Measurements from ENCODE around the gene WASL.
"Not testable (repeated sequence)": the region's sequence is repeated elsewhere in the genome, so short reads cannot be mapped to it uniquely, and the experiment has no call there.

Gene WASL

DNA sequence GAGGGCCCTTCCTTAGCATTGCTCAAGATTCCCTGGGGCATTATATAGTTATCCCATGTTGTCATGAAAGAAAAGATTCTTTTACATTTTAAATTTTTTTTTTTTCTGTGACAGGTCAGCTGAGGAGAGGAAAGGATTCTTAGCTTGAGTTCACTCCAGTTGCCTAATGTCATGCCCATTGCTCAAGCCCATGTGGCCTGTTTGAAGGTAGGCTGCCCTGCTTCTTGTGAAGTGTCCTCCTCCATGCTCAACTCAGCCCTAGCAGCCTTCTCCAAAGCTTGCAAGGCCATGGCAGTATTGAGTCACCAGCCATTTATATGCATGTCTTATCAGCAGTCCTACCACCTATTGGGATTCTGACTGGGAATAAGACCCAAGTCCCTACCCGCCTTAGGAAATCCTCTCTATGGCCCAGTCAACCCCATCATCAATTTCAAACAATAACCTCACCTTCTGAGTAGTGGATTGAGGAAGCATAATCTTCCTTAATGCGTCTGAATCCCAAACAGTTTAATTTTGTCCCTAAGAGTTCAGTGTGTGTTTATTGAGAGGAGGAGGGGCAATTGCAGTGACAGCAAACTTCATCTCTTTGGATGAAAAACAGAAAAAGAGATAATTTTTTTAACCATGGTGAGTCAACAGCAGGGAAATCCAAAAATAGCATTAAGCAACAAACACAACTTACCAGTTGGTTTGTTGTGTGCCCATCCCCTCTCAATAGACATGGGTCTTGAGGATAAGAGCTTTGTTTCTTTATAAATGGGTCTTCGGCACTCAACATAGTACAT, 38.6 kb upstream of the WASL start:
- Histone ChIP-seq H3K9me3 (ENCODE audit: control insufficient read depth, low read length) (no peaks in the 10 kb centered on the region), H3K4me1 (ENCODE audit: control insufficient read depth, insufficient read depth, low read length, poor library complexity, severe bottlenecking) (no peaks in the 10 kb centered on the region), H3K36me3 (ENCODE audit: control insufficient read depth, insufficient read depth, low read length) (no peaks in the 10 kb centered on the region), H3K27me3 (replicated peaks; ENCODE audit: control insufficient read depth, insufficient read depth, low read length, poor library complexity, severe bottlenecking) (no peaks in the 10 kb centered on the region), H3K27ac (ENCODE audit: insufficient read depth, low read length, poor library complexity, severe bottlenecking) (no peak overlapping the region), H3K4me3 (ENCODE audit: insufficient read depth, low read depth, low read length, poor library complexity, severe bottlenecking) (no peak overlapping the region)
- DNase-seq = no peak

DNA sequence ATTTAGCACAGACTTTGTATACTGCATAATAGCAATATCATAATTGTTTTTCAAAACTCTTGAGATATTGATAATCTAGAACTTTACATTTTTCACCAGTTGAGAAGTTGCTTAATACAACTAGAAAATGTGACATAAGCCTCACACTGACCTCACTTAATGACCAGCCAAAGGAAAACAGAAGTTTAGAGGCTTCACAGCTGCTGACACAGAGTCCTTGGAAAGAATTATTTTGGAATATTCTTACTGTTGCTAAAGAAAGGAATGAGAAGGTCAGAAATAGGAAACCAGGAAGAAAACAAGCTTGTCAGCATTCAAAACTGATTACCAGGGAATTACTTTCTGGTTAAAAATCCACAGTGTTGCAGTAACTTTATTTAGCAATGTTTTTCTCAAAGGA, 35.5 kb upstream of the WASL start:
- Histone ChIP-seq H3K4me1 (ENCODE audit: control insufficient read depth, insufficient read depth, low read length, poor library complexity, severe bottlenecking) (no peaks in the 10 kb centered on the region), H3K9me3 (ENCODE audit: control insufficient read depth, low read length) (no peaks in the 10 kb centered on the region), H3K27me3 (replicated peaks; ENCODE audit: control insufficient read depth, insufficient read depth, low read length, poor library complexity, severe bottlenecking) (no peaks in the 10 kb centered on the region), H3K27ac (ENCODE audit: insufficient read depth, low read length, poor library complexity, severe bottlenecking) (no peak overlapping the region), H3K36me3 (ENCODE audit: control insufficient read depth, insufficient read depth, low read length) (no peaks in the 10 kb centered on the region), H3K4me3 (ENCODE audit: insufficient read depth, low read depth, low read length, poor library complexity, severe bottlenecking) (no peak overlapping the region)
- DNase-seq = no peak

DNA sequence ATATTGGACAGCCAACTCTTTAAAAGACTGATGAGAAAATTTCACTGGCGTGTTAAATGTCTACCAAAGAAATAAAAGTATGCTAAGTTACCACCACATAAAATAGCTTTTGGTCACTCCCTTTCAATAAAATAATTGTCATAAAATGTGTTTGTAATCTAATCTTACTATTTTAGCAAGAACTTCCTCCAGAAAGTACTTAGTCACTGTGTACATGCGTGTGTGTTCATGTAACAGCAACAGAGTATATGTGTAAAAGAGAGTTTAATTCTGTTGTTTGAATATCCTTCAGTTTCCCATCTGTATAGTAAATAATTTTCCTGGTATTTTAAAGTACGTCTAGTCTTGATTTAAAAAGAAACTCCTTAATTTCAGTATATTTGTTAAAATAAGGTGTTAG, 35.0 kb upstream of the WASL start:
- no peak overlapping the region for H3K27ac ChIP-seq (ENCODE audit: insufficient read depth, low read length, poor library complexity, severe bottlenecking)
- H3K36me3 ChIP-seq (ENCODE audit: control insufficient read depth, insufficient read depth, low read length) = no peaks in the 10 kb centered on the region
- H3K4me3 ChIP-seq (ENCODE audit: insufficient read depth, low read depth, low read length, poor library complexity, severe bottlenecking) = no peak overlapping the region
- DNase-seq = no peak
- H3K27me3 ChIP-seq (replicated peaks; ENCODE audit: control insufficient read depth, insufficient read depth, low read length, poor library complexity, severe bottlenecking) = no peaks in the 10 kb centered on the region
- H3K4me1 ChIP-seq (ENCODE audit: control insufficient read depth, insufficient read depth, low read length, poor library complexity, severe bottlenecking) = no peaks in the 10 kb centered on the region
- no peaks in the 10 kb centered on the region for H3K9me3 ChIP-seq (ENCODE audit: control insufficient read depth, low read length)

DNA sequence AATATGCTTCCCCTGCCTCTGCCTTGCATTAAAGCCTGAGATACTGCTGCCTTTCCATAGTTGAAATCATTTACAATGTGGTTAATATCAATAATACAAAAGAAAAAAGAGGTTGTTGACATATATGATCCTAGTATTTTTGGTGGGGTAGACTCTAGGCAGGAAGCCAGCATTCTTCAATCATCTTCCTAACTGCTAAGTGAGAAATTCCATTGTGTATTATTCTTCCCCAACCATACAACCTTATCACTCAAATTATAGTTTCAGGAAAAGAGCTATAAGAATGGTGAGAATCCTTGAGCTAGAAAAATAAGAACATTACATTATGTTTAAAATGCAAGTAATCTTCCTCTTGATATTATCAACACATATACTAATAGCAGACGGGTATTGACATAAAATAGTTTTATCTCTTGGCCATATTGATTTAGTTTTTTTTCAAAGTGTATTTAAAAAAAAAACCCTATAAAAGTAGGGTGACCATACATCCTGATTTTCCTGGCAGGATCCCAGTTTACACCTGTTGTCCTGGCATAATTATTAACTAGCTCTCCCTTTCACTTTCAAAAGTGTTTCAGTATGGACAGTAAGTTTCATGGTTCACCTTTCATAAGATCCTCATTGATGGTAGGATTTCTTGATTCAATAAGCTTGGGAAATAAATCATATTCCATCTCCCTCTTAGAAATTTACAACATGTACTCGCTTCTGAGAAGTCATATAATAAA, 33.4 kb upstream of the WASL start:
- Histone ChIP-seq H3K36me3 (ENCODE audit: control insufficient read depth, insufficient read depth, low read length) (no peaks in the 10 kb centered on the region), H3K27ac (ENCODE audit: insufficient read depth, low read length, poor library complexity, severe bottlenecking) (no peak overlapping the region), H3K27me3 (replicated peaks; ENCODE audit: control insufficient read depth, insufficient read depth, low read length, poor library complexity, severe bottlenecking) (no peaks in the 10 kb centered on the region), H3K4me3 (ENCODE audit: insufficient read depth, low read depth, low read length, poor library complexity, severe bottlenecking) (no peak overlapping the region), H3K9me3 (ENCODE audit: control insufficient read depth, low read length) (no peaks in the 10 kb centered on the region), H3K4me1 (ENCODE audit: control insufficient read depth, insufficient read depth, low read length, poor library complexity, severe bottlenecking) (no peaks in the 10 kb centered on the region)
- DNase-seq = no peak

DNA sequence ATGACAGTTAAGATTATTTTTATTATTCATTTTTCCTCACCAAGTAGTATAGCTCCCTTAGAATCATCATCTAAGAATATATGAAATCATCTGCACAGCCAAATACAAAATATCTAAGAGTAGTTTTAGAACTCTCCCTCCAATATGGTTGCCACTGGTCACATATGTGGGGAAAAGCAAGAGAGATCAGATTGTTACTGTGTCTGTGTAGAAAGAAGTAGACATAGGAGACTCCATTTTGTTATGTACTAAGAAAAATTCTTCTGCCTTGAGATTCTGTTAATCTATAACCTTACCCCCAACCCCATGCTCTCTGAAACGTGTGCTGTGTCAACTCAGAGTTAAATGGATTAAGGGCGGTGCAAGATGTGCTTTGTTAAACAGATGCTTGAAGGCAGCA, 31.7 kb upstream of the WASL start:
- H3K27me3 ChIP-seq (replicated peaks; ENCODE audit: control insufficient read depth, insufficient read depth, low read length, poor library complexity, severe bottlenecking); H3K27ac ChIP-seq (ENCODE audit: insufficient read depth, low read length, poor library complexity, severe bottlenecking); H3K4me1 ChIP-seq (ENCODE audit: control insufficient read depth, insufficient read depth, low read length, poor library complexity, severe bottlenecking); DNase-seq; H3K36me3 ChIP-seq (ENCODE audit: control insufficient read depth, insufficient read depth, low read length); H3K9me3 ChIP-seq (ENCODE audit: control insufficient read depth, low read length); H3K4me3 ChIP-seq (ENCODE audit: insufficient read depth, low read depth, low read length, poor library complexity, severe bottlenecking): not testable (repeated sequence)

DNA sequence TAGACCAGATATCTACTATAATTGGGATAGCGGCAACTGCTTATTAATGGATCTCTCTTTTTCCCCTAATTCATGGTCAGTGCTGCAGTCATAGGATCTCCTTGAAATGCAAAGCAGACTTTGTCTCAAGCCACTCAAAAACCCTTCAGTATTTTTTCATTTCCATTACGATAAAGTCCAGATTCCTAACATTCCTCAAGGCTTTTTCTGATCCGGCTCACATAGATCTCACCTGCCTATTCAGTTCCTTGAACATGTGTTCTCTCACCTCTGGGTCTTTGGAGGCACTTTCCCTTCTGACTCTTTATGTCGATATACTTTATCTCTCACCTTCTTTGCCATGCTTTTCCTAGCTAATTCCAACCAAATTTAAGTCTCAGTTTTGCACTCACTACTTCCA, 25.7 kb upstream of the WASL start:
- DNase-seq = no peak
- Histone ChIP-seq H3K9me3 (ENCODE audit: control insufficient read depth, low read length) (no peaks in the 10 kb centered on the region), H3K36me3 (ENCODE audit: control insufficient read depth, insufficient read depth, low read length) (no peaks in the 10 kb centered on the region), H3K4me1 (ENCODE audit: control insufficient read depth, insufficient read depth, low read length, poor library complexity, severe bottlenecking) (no peaks in the 10 kb centered on the region), H3K4me3 (ENCODE audit: insufficient read depth, low read depth, low read length, poor library complexity, severe bottlenecking) (no peak overlapping the region), H3K27ac (ENCODE audit: insufficient read depth, low read length, poor library complexity, severe bottlenecking) (no peak overlapping the region), H3K27me3 (replicated peaks; ENCODE audit: control insufficient read depth, insufficient read depth, low read length, poor library complexity, severe bottlenecking) (no peaks in the 10 kb centered on the region)

DNA sequence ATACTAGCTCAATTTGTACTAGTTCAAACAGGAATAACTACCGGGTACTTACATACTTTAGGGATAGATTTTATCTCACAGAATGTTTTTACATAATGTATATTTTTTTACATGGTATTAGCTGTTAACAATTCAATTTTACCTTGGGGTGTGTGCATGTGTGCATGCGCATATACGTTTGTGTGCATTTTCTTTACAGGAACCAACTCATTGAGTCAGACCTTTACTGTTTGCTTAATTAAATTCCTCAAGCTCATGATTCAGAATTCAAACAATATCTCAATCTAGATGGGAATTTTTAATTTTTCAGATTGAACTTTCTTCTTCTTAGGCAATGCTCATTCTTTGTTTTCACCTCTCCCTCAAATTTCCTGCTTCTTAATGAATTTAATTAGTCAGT, 24.7 kb upstream of the WASL start:
- DNase-seq = no peak
- Histone ChIP-seq H3K27ac (ENCODE audit: insufficient read depth, low read length, poor library complexity, severe bottlenecking) (no peak overlapping the region), H3K4me3 (ENCODE audit: insufficient read depth, low read depth, low read length, poor library complexity, severe bottlenecking) (no peak overlapping the region), H3K9me3 (ENCODE audit: control insufficient read depth, low read length) (no peaks in the 10 kb centered on the region), H3K27me3 (replicated peaks; ENCODE audit: control insufficient read depth, insufficient read depth, low read length, poor library complexity, severe bottlenecking) (no peaks in the 10 kb centered on the region), H3K36me3 (ENCODE audit: control insufficient read depth, insufficient read depth, low read length) (no peaks in the 10 kb centered on the region), H3K4me1 (ENCODE audit: control insufficient read depth, insufficient read depth, low read length, poor library complexity, severe bottlenecking) (no peaks in the 10 kb centered on the region)

DNA sequence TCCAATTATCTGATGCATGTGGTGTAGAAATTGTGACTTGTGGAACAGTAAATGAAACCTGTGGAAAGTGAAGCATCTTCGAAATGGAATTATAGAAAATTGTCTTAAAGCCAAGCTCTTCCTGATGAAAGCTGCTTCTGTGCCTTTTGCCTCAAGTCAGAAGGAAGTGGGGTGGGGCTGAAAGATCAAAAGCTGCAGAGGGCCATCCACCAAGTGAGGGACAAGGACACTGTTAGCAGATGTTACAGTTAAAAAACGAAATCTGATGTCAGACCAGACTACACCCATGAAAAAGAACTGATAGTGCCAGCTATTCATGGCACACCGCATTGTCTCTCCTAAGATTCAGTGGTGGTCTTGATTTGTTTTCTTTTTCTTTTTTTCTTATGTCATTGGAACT, 23.8 kb upstream of the WASL start:
- Histone ChIP-seq H3K4me3 (ENCODE audit: insufficient read depth, low read depth, low read length, poor library complexity, severe bottlenecking) (no peak overlapping the region), H3K27me3 (replicated peaks; ENCODE audit: control insufficient read depth, insufficient read depth, low read length, poor library complexity, severe bottlenecking) (no peaks in the 10 kb centered on the region), H3K27ac (ENCODE audit: insufficient read depth, low read length, poor library complexity, severe bottlenecking) (no peak overlapping the region), H3K36me3 (ENCODE audit: control insufficient read depth, insufficient read depth, low read length) (no peaks in the 10 kb centered on the region), H3K9me3 (ENCODE audit: control insufficient read depth, low read length) (no peaks in the 10 kb centered on the region), H3K4me1 (ENCODE audit: control insufficient read depth, insufficient read depth, low read length, poor library complexity, severe bottlenecking) (no peaks in the 10 kb centered on the region)
- DNase-seq = no peak

DNA sequence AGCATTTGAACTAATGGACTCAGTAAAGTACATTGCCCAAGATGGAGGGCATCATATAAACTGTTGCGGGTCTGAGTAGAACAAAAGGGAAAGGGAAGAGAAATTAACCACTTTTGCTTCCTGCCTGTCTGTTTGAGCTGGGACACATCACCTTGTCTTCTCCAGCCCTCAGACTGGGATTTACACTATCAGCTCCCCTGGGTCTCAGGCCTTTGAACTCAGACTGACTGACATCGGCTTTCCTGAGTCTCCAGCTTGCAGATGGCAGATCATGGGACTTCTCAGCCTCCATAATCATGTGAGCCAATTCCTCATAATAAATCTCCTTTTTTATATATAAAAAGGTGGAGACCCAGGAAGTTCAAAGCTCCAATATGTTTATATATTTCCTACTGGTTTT, 23.0 kb upstream of the WASL start:
- Histone ChIP-seq H3K4me1 (ENCODE audit: control insufficient read depth, insufficient read depth, low read length, poor library complexity, severe bottlenecking) (no peaks in the 10 kb centered on the region), H3K27ac (ENCODE audit: insufficient read depth, low read length, poor library complexity, severe bottlenecking) (no peak overlapping the region), H3K27me3 (replicated peaks; ENCODE audit: control insufficient read depth, insufficient read depth, low read length, poor library complexity, severe bottlenecking) (no peaks in the 10 kb centered on the region), H3K36me3 (ENCODE audit: control insufficient read depth, insufficient read depth, low read length) (no peaks in the 10 kb centered on the region), H3K9me3 (ENCODE audit: control insufficient read depth, low read length) (no peaks in the 10 kb centered on the region), H3K4me3 (ENCODE audit: insufficient read depth, low read depth, low read length, poor library complexity, severe bottlenecking) (no peak overlapping the region)
- no peak for DNase-seq

DNA sequence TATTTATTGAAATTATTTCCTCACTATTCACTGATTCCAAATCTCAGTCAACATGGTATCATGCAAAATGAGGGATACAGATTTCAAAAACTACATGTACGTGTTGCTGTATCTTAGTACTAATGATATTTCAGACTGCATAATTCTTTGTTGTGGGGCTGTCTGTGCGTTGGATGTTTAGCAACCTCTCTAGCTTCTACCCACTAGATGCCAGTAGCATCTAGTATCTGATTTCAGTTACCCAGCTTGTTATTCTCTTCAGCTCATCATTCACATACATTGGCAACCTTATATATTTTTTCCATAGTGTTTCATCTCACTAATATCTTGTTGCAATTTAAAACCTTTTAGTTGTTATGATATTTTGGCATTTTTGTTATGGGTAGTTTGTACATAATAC, 22.5 kb upstream of the WASL start:
- no peaks in the 10 kb centered on the region for H3K9me3 ChIP-seq (ENCODE audit: control insufficient read depth, low read length)
- H3K36me3 ChIP-seq (ENCODE audit: control insufficient read depth, insufficient read depth, low read length) = no peaks in the 10 kb centered on the region
- no peak overlapping the region for H3K27ac ChIP-seq (ENCODE audit: insufficient read depth, low read length, poor library complexity, severe bottlenecking)
- no peaks in the 10 kb centered on the region for H3K4me1 ChIP-seq (ENCODE audit: control insufficient read depth, insufficient read depth, low read length, poor library complexity, severe bottlenecking)
- H3K4me3 ChIP-seq (ENCODE audit: insufficient read depth, low read depth, low read length, poor library complexity, severe bottlenecking) = no peak overlapping the region
- H3K27me3 ChIP-seq (replicated peaks; ENCODE audit: control insufficient read depth, insufficient read depth, low read length, poor library complexity, severe bottlenecking) = no peaks in the 10 kb centered on the region
- no peak for DNase-seq
